ENCODE measurements around the gene LHX3. TPM values are rescaled to one million over a fixed set of nuclear protein-coding genes. Genes with fewer than 3 reads are reported as not detected.

LHX3 gene
- polyA plus RNA-seq, 1 donor from 2014 or later, result not detected

- Histone ChIP-seq H3K9me3 (ENCODE audit: low read length) (no peaks in the 10 kb centered on the region), H3K27me3 (ENCODE audit: insufficient read depth, low read depth, low read length) (no peaks in the 10 kb centered on the region), H2AFZ (ENCODE audit: low read depth, low read length) (no peak overlapping the region), H3K79me2 (replicated peaks; ENCODE audit: insufficient read depth, low read length) (no peaks in the 10 kb centered on the region), H3K9ac (ENCODE audit: low read length) (no peak overlapping the region), H3K27ac (ENCODE audit: low read length) (no peak overlapping the region), H3F3A (ENCODE audit: insufficient read depth, low read length, poor library complexity, severe bottlenecking) (no peaks in the 10 kb centered on the region), H3K4me2 (ENCODE audit: low read length) (no peak overlapping the region), H3K4me3 (ENCODE audit: low read length) (no peak overlapping the region), H3K9me2 (ENCODE audit: insufficient read depth, low read length) (no peaks in the 10 kb centered on the region), H3K36me3 (ENCODE audit: insufficient read depth, low read length) (no peaks in the 10 kb centered on the region), H4K20me1 (ENCODE audit: insufficient read depth) (no peaks in the 10 kb centered on the region)
- no peak for TF ChIP-seq REST (IDR thresholded peaks at IDR 0.05; ENCODE audit: borderline replicate concordance)
- TF ChIP-seq RAD21 (conservative IDR thresholded peaks at IDR 0.05), result no peak
- TF ChIP-seq MXI1 (conservative IDR thresholded peaks at IDR 0.05; ENCODE audit: poor library complexity, severe bottlenecking), result no peak
- no peak for TF ChIP-seq EP300 (conservative IDR thresholded peaks at IDR 0.05; ENCODE audit: poor library complexity, severe bottlenecking)
- no peak for TF ChIP-seq SMC3 (conservative IDR thresholded peaks at IDR 0.05; ENCODE audit: poor library complexity)
- no peak for TF ChIP-seq CTCF (IDR thresholded peaks at IDR 0.05; ENCODE audit: poor library complexity, severe bottlenecking)
- no peak for TF ChIP-seq POLR2AphosphoS5 (IDR thresholded peaks at IDR 0.05)
- no peak for TF ChIP-seq TAF1 (IDR thresholded peaks at IDR 0.05; ENCODE audit: low read depth)
- no peak for TF ChIP-seq EZH2 (IDR thresholded peaks at IDR 0.05; ENCODE audit: borderline replicate concordance, insufficient read depth, low read length, poor library complexity, severe bottlenecking)
Observed at GRCh38 chr9:136223871-136224640, 19.1 kb upstream of the LHX3 start.

GRCh38 chr9:136222906-136223285 lies 18.0 kb upstream of the LHX3 start:
- Histone ChIP-seq H3K36me3 (ENCODE audit: insufficient read depth, low read length) (no peaks in the 10 kb centered on the region), H3F3A (ENCODE audit: insufficient read depth, low read length, poor library complexity, severe bottlenecking) (no peaks in the 10 kb centered on the region), H3K4me2 (ENCODE audit: low read length) (no peak overlapping the region), H2AFZ (ENCODE audit: low read depth, low read length) (no peak overlapping the region), H3K4me3 (ENCODE audit: low read length) (no peak overlapping the region), H3K79me2 (replicated peaks; ENCODE audit: insufficient read depth, low read length) (no peaks in the 10 kb centered on the region), H3K9ac (ENCODE audit: low read length) (no peak overlapping the region), H4K20me1 (ENCODE audit: insufficient read depth) (no peaks in the 10 kb centered on the region), H3K9me3 (ENCODE audit: low read length) (no peaks in the 10 kb centered on the region), H3K9me2 (ENCODE audit: insufficient read depth, low read length) (no peaks in the 10 kb centered on the region), H3K27me3 (ENCODE audit: insufficient read depth, low read depth, low read length) (no peaks in the 10 kb centered on the region), H3K27ac (ENCODE audit: low read length) (no peak overlapping the region)
- TF ChIP-seq EZH2 (IDR thresholded peaks at IDR 0.05; ENCODE audit: borderline replicate concordance, insufficient read depth, low read length, poor library complexity, severe bottlenecking) (no peak), RAD21 (conservative IDR thresholded peaks at IDR 0.05) (no peak), POLR2AphosphoS5 (IDR thresholded peaks at IDR 0.05) (no peak), TAF1 (IDR thresholded peaks at IDR 0.05; ENCODE audit: low read depth) (no peak), CTCF (IDR thresholded peaks at IDR 0.05; ENCODE audit: poor library complexity, severe bottlenecking) (no peak), SMC3 (conservative IDR thresholded peaks at IDR 0.05; ENCODE audit: poor library complexity) (no peak), EP300 (conservative IDR thresholded peaks at IDR 0.05; ENCODE audit: poor library complexity, severe bottlenecking) (no peak), REST (IDR thresholded peaks at IDR 0.05; ENCODE audit: borderline replicate concordance) (no peak), MXI1 (conservative IDR thresholded peaks at IDR 0.05; ENCODE audit: poor library complexity, severe bottlenecking) (no peak)
